HG03135 (cell line): ENCODE data around the gene MATN4.

Experiments
- ATAC-seq: cut with Tn5 transposase; IDR thresholded peaks from one replicate; pipeline ENCODE4 v1.9.1; 2021; ENCODE audit warnings: mild to moderate bottlenecking, moderate library complexity; ENCODE audit not compliant: unreplicated experiment

The MATN4 gene

GRCh38 chr20:45257161-45257560, 50.9 kb downstream of the MATN4 start:
- ATAC-seq = no peak

GRCh38 chr20:45254383-45255262, 53.5 kb downstream of the MATN4 start, which contains the start of gene SLPI:
TSS of gene SLPI (minus strand) at chr20:45254564. CDS start at chr20:45254543, 21 bp downstream.
- ATAC-seq = no peak

GRCh38 chr20:45253261-45253660, 54.8 kb downstream of the MATN4 start:
- no peak for ATAC-seq

GRCh38 chr20:45251884-45252560, 56.1 kb downstream of the MATN4 start:
- ATAC-seq = no peak

GRCh38 chr20:45248609-45249008, 59.5 kb downstream of the MATN4 start:
- ATAC-seq = no peak

- no peak for ATAC-seq
These were observed 60.2 kb downstream of the MATN4 start for GRCh38 chr20:45247865-45248264.

- ATAC-seq = no peak
These were observed 62.0 kb downstream of the MATN4 start for GRCh38 chr20:45246109-45246508.
